ENCODE measurements around the gene NGDN.
"Not testable (repeated sequence)": the region's sequence is repeated elsewhere in the genome, so short reads cannot be mapped to it uniquely, and the experiment has no call there.

NGDN gene

DNA sequence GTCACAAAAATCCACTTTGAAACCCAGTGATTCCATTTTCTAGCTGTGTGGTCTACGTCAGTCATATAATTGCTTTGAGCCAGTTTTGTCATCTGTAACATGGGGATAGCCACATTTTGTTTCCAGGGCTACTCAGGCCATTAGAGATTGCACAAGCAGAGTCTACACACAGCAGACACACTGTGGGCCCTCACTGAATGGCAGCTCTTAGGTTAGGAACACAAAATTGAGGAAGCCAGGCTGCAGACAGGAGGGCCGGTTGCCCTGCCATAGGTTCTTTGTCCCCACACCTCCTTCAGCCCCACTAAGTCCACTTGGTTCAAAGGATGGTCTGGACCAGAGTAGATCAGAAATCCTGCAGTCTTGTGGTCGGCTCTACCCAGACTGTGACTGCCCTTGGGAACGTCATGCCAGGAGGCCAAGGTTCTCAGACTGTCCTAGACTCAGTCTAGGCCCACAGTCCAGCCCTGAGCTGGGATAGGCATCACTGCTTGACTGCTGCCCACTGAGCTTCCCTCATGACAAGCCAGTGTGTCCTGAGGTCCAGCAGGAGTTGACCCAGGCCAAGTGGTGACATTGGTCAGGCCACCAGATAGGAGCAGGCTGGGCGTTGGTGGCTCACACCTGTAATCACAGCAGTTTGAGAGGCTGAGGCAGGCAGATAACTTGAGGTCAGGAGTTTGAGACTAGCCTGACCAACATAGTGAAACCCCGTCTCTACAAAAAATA, 30.2 kb upstream of the NGDN start:
- DNase-seq (ENCODE audit: low read depth, low spot score), result no peak

DNA sequence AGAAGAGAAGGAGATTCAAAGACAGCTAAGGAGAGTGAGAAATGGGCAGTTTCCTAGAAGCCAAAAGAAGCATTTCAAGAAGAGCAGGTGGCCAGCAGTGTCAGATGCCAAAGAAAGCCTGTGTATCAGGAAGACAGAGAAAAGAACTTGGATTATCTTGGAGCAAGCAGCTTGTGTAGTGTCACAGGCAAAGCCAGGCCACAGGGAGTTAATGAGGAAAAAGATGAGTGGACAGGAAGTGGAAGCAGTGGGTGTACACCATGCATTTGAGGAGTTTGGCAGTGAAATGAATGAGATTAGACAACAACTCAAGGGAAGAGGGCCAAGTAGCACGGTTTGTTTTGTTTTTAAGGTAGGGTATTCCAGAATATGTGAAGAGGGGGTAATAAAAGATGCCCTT, 28.4 kb upstream of the NGDN start:
- no peak for DNase-seq (ENCODE audit: low read depth, low spot score)

DNA sequence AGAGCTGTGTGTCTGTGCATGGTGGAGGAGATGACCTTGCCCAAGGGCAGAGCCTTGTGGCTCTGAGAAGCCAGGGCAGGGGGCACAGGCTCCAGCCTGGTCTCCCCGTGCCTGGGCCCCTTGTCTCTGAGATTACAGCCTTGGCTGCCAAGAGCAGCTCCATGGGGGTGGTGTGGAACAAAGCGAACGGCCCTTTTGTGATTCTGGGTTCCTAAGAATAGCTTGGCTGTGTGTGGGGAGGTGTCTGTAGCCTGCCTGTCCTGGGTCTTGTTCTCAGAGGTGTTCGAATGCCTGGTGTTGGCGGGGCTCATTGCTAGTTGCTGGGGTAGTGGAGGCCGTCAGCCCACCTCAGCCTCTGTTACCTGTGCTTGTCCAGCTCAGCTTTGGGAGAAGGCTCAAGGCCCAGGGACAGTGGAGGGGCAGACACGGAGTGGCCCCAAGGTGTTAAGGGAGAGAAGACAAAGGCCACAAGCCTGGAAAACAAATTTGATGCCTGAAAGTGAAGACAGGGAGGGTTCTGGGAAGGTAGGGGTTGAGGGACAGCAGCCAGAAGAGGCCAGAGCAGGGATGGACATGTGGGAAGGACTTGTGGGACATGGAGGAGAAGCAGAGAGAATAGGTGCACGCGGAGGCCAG, 26.7 kb upstream of the NGDN start:
- DNase-seq (ENCODE audit: low read depth, low spot score), result no peak

DNA sequence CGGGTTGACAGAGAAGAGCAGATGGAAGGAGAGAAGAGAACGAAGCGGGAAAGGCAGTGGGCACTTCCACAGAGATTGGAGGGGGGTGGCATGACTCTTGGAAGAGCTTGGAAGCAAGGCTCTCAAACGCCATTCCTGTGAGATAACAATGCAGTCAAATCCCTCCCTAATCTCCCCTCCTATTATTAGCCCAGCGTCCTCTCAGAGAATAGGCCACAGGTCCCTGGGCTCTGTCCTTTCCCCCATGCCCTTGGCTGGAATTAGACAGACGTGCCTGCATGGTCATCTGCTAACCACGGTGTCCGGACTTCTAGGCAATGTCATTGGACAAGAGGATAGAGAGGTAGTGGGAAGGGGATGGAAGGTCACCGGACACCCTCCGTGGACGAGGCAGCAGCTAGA, 26.1 kb upstream of the NGDN start:
- DNase-seq (ENCODE audit: low read depth, low spot score), result no peak

DNA sequence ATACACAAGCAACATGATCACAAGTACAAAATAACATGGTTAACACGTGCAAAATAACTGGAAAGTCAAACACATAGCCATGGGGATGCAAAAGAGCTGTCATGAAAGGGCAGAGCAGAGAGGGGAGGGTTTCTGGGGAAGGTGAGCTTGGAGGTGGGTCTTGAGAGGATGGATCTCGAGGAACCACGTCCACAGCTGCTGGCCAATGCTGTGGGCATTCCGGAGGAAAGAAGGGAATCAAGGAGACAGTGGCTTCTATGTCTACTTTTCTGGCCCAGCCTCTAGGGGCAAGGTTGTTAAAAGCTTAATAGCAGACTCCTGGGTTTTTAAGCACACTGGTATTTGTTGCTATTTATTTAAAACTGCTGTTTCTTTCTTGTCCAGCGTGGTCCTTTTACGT, 25.6 kb upstream of the NGDN start:
- DNase-seq (ENCODE audit: low read depth, low spot score), result no peak

DNA sequence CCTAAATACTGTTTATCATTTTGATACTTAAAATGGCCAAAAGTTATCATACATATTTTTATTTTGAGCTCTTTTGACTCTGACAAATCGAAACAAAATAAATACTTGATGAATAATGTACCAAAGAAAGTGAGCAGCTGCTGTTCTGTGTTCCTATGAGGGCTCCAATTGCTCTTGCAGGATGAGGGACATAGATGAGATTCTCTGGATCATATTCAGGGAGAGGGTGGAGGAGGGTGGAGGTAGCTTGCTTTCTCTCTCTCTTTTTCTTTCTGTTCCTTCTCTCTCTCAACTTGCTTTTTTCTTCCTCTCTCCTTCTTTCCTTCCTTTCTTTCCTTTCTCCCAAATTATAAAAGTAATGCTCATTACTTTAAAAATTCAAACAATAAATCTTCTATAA, 25.2 kb upstream of the NGDN start:
- no peak for DNase-seq (ENCODE audit: low read depth, low spot score)

DNA sequence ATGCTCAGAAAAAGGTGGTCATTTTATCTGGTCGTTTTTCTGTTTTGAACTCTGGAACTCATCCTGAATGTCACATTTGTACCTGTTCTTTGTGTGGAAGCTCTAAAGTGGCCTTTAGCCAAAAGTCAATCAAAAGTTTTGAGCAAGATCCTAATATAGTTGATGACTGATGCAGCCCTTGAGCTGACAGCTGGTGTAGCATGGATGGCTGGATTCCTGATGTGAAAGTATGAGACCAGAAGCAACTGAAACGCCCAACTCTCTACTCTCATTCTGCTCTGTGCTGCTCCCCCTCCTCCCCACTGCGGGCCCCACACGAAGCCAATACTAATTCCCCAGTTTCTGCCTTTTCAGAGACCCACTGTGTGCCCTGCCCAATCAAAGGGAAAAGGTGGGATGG, 23.7 kb upstream of the NGDN start:
- DNase-seq (ENCODE audit: low read depth, low spot score), result no peak

DNA sequence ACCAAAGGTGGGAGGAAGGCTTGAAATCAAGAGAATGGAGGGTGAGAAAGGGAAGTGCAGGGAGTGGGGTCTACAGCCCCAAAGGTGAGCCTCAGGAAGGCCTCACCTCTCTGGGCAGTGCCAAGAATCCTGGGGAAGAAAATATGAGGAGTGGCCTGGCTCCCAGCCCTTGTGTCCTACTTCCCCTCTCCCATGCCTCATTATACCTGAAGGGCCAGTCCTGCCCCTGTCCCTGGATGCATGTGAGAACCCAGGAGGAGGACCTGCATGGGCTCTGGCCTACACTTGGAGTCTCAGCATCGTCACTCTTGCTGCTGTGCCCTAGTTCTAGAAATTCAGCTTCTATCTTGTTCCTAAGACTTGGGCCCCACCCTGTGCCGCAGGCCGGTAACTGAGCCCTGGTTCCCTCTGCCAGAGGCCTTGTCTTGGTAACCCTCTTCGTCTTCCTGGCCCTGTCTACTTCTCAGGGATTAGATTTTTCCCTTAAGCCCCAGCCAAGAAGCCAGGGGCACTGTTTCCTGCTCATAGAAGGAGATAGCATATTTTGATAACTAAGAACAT, 23.1 kb upstream of the NGDN start:
- no peak for DNase-seq (ENCODE audit: low read depth, low spot score)

DNA sequence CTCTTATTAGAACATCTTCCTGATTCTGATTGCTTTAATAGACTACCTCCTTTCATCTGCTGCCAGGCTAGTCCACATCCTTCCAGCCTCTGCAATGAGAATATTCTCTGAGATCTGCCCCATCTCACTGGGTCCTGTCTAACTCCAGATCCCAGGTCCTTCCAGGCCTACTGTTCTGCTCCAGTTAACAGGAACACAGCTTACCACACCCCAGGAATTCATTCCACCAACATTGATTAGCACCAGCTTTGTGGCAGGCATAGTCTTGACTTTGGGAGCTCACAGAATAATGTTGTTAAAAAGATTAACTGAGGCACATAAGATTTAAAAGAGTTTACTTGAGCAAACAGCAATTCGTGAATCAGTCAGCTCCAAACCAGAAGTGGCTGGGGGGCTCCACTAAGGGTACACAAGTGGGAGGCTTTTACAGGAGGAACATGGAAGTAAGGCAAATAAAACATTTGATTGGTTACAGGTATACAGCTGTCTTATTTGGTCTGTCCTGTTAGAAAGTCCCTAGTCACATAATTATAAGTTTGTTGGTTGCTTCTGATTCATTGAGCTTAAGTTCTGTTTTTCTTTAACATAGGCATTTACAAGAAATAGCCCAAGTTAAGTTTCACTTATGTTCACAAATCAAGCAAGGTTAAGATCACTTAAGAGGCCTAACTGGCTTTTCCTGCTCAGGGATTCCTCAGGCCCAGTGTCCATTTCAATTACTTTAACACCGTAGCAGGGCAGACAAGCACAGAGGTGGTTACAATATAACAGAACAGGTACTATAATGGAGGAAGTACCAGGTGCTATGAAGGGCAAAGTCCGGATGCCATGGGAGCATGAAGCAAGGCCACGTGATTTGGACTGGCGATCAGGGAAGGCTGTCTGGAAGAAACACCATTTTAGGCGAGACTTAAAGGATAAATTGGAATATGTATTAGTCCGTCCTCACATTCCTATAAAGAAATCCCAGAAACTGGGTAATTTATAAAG, 21.8 kb upstream of the NGDN start:
- no peak for DNase-seq (ENCODE audit: low read depth, low spot score)

DNA sequence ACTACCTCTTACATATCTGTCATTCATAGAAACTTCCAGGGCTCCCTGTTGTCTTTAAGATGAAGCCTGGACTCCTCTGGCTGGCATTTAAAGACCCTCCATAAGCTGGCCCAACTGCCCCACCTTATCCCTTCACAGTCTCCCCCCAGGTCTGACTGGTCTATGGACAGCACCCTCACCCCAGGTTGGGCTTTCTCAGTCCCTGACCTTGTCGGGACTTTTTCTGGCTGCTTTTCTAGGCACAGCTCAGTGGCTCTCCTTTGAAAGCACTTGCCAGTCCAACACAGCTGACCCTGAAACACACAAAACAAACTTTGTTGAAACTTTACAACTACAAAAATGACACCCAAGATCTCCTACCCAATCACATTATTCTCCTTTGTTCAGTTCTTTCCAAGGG, 20.2 kb upstream of the NGDN start:
- DNase-seq (ENCODE audit: low read depth, low spot score), result no peak

DNA sequence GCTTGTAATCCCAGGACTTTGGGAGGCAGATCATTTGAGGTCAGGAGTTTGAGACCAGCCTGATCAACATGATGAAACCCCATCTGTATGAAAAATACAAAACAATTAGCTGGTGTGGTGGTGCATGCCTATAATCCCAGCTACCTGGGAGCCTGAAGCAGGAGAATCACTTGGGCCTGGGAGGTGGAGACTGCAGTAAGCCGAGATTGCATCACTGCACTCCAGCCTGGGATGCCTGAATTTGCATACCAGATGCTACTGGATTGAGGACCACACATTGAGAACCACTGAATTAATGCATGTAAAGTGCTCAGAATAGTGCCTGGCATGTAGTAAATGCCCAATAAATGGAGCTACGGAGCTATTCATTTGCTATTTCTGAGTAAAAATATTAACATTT, 19.1 kb upstream of the NGDN start:
- no peak for DNase-seq (ENCODE audit: low read depth, low spot score)

DNA sequence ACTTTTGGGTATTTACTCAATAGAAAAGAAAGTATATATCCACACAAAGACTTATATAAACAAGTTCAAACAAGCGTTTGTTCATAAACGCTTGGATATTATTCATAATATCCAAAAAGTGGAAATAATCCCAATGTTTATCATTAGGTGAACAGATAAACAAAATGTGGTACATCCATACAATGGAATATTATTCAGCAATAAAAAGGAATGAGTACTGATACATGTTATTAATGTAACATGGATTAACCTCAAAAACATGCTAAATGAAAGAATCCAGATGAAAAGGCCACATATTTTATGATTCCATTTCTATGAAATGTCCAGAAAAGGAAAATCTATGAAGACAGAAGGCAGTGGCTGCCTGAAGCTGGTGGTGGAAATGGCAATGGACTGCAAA, 17.3 kb upstream of the NGDN start:
- no peak for DNase-seq (ENCODE audit: low read depth, low spot score)

DNA sequence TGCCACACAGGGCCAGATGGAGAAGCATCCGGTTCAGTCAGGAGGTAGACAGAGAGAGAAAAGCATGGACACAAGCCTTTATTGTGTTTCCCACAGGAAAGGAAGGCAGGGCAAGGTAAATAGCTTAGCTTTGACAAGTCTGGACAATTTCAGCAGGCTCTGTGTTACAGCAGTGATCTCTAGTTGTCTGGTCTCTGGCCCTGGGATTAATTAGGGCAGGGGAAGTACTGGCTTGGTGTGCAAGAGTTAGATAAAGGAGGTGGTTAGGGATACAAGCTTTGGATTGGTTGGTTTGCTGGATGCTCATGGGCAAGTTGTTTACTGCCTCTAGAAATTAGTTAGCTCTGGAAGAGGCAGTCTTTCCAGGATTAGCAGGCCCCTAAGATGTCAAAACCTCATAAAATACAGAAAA, 15.1 kb upstream of the NGDN start:
- DNase-seq (ENCODE audit: low read depth, low spot score), result peak; percentile 70

DNA sequence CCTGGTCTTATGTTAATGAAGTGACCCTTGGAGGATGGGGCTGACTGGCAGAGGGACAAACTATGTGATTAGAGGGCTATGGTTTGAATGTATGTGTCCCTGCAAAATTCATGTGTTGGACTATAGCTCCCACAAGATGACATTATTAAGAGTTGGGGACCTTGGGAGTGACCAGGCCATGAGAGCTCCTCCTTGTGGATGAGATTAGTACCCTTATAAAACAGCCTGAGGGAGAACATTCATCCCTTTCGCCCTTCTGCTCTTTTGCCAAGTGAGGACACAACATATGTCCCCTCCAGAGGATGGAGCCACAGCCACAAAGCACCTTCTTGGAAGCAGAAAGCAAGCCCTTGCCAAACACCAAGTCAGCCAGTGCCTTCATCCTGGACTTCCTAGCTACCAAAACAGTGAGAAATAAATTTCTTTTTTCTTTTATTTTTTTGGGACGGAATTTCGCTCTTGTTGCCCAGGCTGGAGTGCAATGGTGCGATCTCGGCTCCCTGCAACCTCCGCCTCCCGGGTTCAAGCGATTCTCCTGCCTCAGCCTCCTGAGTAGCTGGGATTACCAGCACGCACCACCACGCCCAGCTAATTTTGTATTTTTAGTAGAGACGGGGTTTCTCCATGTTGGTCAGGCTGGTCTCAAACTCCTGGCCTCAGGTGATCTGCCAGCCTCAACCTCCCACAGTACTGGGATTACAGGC, 12.5 kb upstream of the NGDN start:
- not testable (repeated sequence) for DNase-seq (ENCODE audit: low read depth, low spot score)

DNA sequence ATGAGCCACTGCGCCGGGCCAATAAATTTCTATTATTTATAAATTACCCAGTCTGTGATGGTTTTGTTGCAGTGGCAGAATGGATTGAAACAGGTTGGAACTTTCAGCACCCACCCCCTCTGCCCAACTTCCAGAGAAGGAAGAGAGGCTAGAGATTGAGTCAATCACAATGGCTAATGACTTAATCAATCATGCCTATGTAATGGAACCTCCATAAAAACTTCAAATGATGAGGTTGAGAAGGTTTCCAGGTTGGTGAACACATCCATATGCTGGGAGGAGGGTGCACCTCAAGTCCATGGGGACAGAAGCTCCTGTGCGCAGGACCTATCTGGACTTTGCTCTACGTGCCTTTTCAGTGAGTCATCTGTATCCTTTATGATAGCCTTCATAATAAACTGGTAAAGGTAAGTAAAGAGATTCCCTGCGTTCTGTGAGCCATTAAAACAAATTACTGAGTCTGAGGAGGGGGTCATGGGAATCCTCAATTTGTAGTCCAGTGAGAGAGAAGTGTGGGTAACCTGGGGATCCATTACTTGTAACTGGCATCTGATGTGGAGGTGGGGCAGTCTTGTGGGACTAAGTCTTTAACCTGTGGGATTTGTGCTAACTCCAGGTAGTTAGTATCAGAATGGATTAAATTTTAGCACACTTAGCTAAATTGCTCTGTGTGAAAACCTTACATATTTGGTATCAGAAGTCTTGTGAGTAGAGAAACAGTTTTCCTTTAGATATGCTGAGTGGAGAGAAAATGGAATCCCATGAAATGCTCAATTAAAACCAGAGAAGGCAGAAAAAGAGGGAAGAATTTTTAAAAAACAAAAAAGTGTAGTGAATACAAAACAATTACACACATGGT, 11.7 kb upstream of the NGDN start:
- no peak for DNase-seq (ENCODE audit: low read depth, low spot score)

DNA sequence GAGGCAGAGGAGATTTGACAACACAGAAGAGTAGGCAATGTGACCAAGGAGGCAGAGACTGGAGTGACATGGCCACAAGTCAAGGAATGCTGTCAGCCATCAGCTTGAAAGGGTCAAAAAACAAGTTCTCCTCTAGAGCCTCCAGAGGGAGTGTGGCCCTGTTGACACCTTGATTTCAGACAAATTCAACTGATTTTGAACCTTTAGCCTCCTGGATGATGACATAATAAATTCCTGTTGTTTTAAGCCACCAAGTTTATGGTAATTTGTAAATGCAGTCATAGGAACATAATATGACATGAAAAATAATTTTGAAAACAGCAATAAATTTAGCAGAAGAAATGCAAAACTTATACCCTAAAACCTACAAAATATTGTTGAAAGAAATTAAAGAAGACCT, 8.5 kb upstream of the NGDN start:
- DNase-seq (ENCODE audit: low read depth, low spot score), result no peak

DNA sequence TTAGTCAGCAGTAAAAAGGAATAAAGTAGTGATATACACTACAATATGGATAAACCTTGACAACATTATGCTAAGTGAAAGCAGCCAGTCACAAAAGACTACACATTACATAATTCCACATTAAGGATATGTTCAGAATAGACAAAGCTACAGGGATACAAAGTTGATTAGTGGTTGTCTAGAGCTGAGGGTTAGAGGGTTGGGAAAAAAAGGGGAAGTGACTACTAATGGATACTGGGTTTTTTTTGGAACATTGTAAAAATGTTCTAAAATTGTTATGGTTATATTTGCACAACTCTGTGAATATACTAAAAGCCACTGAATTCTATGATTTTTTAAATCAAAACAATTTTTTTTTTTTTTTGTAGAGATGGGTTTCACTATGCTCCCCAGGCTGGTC, 4.8 kb upstream of the NGDN start:
- DNase-seq (ENCODE audit: low read depth, low spot score), result no peak

DNA sequence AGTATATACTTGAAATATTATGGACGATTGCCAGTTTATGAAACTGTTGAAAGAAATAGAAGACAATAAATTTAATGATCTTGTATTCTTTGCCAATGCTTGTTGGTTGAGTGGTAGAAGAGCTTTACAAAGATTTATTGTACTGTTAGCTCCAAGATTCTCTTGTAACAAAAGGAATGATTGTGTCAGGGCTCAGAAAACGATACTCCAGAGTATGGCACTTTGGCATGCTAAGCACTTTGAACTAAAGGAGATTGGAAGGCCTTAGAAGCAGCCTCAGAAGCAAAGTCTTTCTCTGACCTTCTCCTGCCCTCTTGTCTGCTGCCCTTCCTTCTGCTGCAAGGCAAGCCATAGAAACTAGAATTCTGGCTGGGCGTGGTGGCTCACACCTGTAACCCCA, 4.2 kb upstream of the NGDN start:
- no peak for DNase-seq (ENCODE audit: low read depth, low spot score)

DNA sequence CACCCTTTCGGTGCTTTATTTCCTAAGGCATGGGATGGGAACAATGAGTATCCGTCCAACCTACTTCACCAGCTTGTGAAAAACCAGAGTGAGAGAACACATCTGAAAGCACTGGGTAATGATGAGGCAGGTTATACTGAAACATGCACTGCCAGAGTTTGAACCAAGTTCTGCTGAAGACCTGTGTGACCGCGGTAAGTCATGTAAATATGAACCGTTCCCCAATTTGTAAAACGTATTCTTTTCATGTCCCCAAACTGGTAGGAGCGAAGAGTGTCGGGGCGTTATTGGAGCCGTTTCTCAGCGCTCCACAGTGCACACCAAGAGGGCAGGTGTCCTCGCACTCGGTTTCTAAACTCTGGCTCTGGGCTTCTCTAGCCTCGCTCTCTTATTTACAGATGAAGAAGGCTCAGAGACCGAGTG, 788 bp upstream of the NGDN start:
- no peak for DNase-seq (ENCODE audit: low read depth, low spot score)

DNA sequence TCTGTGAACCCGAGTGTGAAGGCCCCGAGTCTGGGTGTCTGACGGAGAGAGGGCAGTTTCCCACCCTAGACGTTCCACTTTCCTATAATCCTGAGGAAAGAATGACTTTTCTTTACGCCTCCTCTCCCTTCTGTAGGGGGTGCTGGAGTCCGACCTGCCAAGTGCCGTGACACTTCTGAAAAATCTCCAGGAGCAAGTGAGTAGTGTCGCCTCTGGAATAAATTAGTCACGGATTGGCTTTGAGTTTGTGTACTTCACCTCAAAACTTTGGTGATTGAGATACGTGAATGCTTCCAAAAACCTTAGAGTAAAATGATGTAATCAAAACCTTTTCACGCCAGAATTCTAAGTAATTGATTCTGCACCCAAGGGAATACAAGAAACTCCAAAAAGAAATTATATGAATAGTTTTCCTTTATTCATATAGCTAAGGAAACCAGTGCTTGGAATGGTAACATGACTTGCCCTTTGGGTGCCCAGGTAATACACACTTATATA, 452 bp downstream of the NGDN start:
- no peak for DNase-seq (ENCODE audit: low read depth, low spot score)

Measured in ELF-1 (cell line).